Osteocyte (in vitro differentiated cells): ENCODE data around the gene FAM181A. TPM values are rescaled to one million over a fixed set of nuclear protein-coding genes. Genes with fewer than 3 reads are reported as not detected.

ENCODE experiments used
- DNase-seq: peaks from one replicate; pipeline ENCODE4 v3.0.0; 2021; ENCODE audit warnings: mixed read lengths; ENCODE audit not compliant: unreplicated experiment; ENCODE audit errors: extremely low spot score
- H3K27ac Mint-ChIP-seq: one replicate; pipeline ENCODE4 v1.8.0; 2021; ENCODE audit warnings: mild to moderate bottlenecking, mixed read lengths; ENCODE audit not compliant: unreplicated experiment
- H3K27me3 Mint-ChIP-seq: one replicate; pipeline ENCODE4 v1.8.0; 2021; ENCODE audit warnings: mixed read lengths; ENCODE audit not compliant: unreplicated experiment
- H3K36me3 Mint-ChIP-seq: one replicate; pipeline ENCODE4 v1.8.0; 2021; ENCODE audit warnings: mixed read lengths; ENCODE audit not compliant: unreplicated experiment
- H3K4me1 Mint-ChIP-seq: one replicate; pipeline ENCODE4 v1.8.0; 2021; ENCODE audit warnings: mixed read lengths; ENCODE audit not compliant: unreplicated experiment
- H3K4me3 Mint-ChIP-seq: one replicate; pipeline ENCODE4 v1.8.0; 2021; ENCODE audit warnings: mild to moderate bottlenecking, moderate library complexity, mixed read lengths; ENCODE audit not compliant: unreplicated experiment
- H3K9me3 Mint-ChIP-seq: one replicate; pipeline ENCODE4 v1.8.0; 2021; ENCODE audit warnings: mixed read lengths; ENCODE audit not compliant: unreplicated experiment
- CTCF ChIP-seq: fragments of 200-600 bp; sonication (generic); IDR thresholded peaks from 2 replicates; pipeline ENCODE4 v1.5.0; 2021; ENCODE audit warnings: antibody characterized with exemption, mild to moderate bottlenecking, moderate library complexity
- total RNA-seq: library from RNA; stranded (reverse); gene quantifications from 2 replicates; pipeline ENCODE4 v1.2.1, GENCODE V29; 2021

The FAM181A gene
- total RNA-seq, 1 donor from 2014 or later: not detected

- no peak overlapping the region for H3K4me3 Mint-ChIP-seq
- no peaks in the 10 kb centered on the region for H3K36me3 Mint-ChIP-seq
- no peak for DNase-seq
- H3K9me3 Mint-ChIP-seq: no peaks in the 10 kb centered on the region
- no peak for TF ChIP-seq CTCF
- H3K4me1 Mint-ChIP-seq: peaks cover 28% of the 10 kb centered on the region
- peaks cover 12% of the 10 kb centered on the region for H3K27me3 Mint-ChIP-seq
- no peak overlapping the region for H3K27ac Mint-ChIP-seq
Observed at GRCh38 chr14:93959239-93960107, 32.3 kb downstream of the FAM181A start.

GRCh38 chr14:93960108-93960475 is 32.9 kb downstream of the FAM181A start:
- Mint-ChIP-seq H3K27ac (no peak overlapping the region), H3K4me3 (no peak overlapping the region), H3K36me3 (no peaks in the 10 kb centered on the region), H3K27me3 (peaks cover 6% of the 10 kb centered on the region), H3K4me1 (peaks cover 29% of the 10 kb centered on the region), H3K9me3 (peaks cover 2% of the 10 kb centered on the region)
- no peak for TF ChIP-seq CTCF
- DNase-seq: no peak

- no peaks in the 10 kb centered on the region for H3K36me3 Mint-ChIP-seq
- H3K4me1 Mint-ChIP-seq: peaks cover 36% of the 10 kb centered on the region
- no peak for TF ChIP-seq CTCF
- H3K9me3 Mint-ChIP-seq: peaks cover 5% of the 10 kb centered on the region
- no peak overlapping the region for H3K27ac Mint-ChIP-seq
- H3K27me3 Mint-ChIP-seq: peaks cover 5% of the 10 kb centered on the region
- DNase-seq: no peak
- H3K4me3 Mint-ChIP-seq: no peak overlapping the region
Observed at GRCh38 chr14:93960774-93961438, 33.8 kb downstream of the FAM181A start.

GRCh38 chr14:93961620-93962019 is 34.5 kb downstream of the FAM181A start:
- Mint-ChIP-seq H3K27me3 (peaks cover 3% of the 10 kb centered on the region), H3K4me1 (peaks cover 35% of the 10 kb centered on the region), H3K4me3 (no peak overlapping the region), H3K9me3 (peaks cover 5% of the 10 kb centered on the region), H3K27ac (no peak overlapping the region), H3K36me3 (no peaks in the 10 kb centered on the region)
- DNase-seq: no peak
- no peak for TF ChIP-seq CTCF
